ENCODE data around the gene SIGLEC10.
"Not testable (repeated sequence)": the region's sequence is repeated elsewhere in the genome, so short reads cannot be mapped to it uniquely, and the experiment has no call there.

Gene SIGLEC10

DNA sequence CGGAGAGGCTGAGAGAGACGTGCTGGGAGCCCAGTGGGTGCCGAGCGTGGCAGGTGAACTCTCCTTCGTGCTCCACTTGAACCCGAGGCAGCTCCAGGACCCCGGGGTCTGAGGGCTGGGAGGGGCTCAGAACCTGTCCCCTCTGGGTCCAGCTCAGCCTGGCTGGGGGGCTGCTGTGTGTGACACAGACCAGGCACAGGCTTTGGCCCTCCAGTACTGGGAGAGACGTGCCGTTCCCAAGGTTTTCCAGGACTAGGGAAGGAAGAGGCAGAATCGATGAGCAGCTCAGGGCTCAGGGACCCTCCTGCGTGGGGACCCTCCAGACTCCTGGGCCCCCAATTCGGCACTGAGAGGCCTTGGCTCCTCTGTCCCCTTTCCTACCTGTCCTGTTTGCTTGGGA is 2.3 kb downstream of the SIGLEC10 start:
- in situ Hi-C loops (cut with HindIII; ENCODE audit: low pct_ligation_motif_present, low sequenced_read_pairs), result no loop called here
- no peak for TF ChIP-seq CTCF (IDR thresholded peaks at IDR 0.05; ENCODE audit: low read depth, low read length, missing control alignments)
- H3K27me3 ChIP-seq (replicated peaks), result no peaks in the 10 kb centered on the region
- no peak overlapping the region for H3K4me3 ChIP-seq (ENCODE audit: low read depth, low read length)
- H3K27ac ChIP-seq, result no peak overlapping the region
- no peaks in the 10 kb centered on the region for H3K36me3 ChIP-seq (replicated peaks)
- no peak for DNase-seq

GRCh38 chr19:51410950-51411748 is 6.3 kb downstream of the SIGLEC10 start:
- in situ Hi-C loops (cut with HindIII; ENCODE audit: low pct_ligation_motif_present, low sequenced_read_pairs), result no loop called here

DNA sequence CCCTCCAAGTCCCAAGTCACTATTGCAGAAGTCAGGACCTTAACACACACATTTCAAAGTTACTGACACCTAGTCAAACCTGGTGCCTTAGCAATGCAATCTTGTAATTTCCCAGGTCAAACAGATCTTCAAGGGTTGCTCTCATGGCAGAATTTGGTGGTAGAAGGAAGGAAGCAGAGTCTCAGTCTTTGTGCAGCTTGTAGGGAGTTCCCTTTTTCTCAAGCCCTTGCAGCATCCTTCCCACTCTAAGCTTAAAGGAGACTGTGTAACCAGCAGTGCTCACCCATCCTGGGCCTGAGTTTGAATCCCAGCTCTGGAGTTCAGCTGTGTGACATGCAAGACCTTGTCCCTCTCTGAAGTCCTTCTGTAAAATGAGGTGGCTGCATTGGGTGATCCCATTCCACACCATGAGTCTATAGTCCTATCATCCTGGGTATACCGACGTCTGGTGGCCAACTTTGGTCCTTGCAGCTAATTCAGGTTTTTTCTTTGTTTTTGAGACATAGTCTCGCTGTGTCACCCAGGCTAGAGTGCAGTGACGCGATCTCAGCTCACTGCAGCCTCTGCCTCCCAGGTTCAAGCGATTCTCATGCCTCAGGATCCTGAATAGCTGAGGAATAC is 9.8 kb downstream of the SIGLEC10 start:
- H3K4me3 ChIP-seq (ENCODE audit: low read depth, low read length), result no peak overlapping the region
- in situ Hi-C loops (cut with HindIII; ENCODE audit: low pct_ligation_motif_present, low sequenced_read_pairs), result no loop called here
- H3K36me3 ChIP-seq (replicated peaks), result no peaks in the 10 kb centered on the region
- TF ChIP-seq CTCF (IDR thresholded peaks at IDR 0.05; ENCODE audit: low read depth, low read length, missing control alignments), result peak; percentile 33
- DNase-seq, result peak; percentile 23
- H3K27ac ChIP-seq, result no peak overlapping the region
- H3K27me3 ChIP-seq (replicated peaks), result no peaks in the 10 kb centered on the region

More at GRCh38 chr19:51410950-51411748, 6.3 kb downstream of the SIGLEC10 start:
- Histone ChIP-seq H3K36me3 (replicated peaks) (no peaks in the 10 kb centered on the region), H3K27ac (no peak overlapping the region), H3K27me3 (replicated peaks) (no peaks in the 10 kb centered on the region), H3K4me3 (ENCODE audit: low read depth, low read length) (no peak overlapping the region)
- no peak for DNase-seq
- TF ChIP-seq CTCF (IDR thresholded peaks at IDR 0.05; ENCODE audit: low read depth, low read length, missing control alignments), result no peak

DNA sequence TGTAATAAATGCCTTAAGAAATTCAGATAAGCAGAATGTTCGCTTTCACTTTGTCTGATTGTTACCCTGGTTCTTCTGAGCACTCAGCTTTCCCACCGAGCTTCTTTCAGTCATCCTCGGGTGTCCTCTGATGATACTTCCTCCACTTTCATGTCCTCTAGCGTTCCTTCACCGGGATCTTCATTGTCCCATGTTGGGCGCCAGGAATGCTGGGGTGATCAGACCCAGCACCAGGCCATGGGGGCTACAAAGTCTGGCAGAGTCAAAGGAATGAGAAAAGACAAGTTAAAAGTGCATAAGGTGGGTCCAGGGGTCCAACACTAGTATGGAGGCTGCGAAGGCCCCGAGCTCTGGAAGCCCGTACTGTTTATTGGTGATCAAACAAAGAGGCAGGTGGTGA is 15.3 kb downstream of the SIGLEC10 start:
- in situ Hi-C loops (cut with HindIII; ENCODE audit: low pct_ligation_motif_present, low sequenced_read_pairs), result no loop called here
- no peak overlapping the region for H3K4me3 ChIP-seq (ENCODE audit: low read depth, low read length)

GRCh38 chr19:51399936-51400335 is 17.5 kb downstream of the SIGLEC10 start:
- in situ Hi-C loops (cut with HindIII; ENCODE audit: low pct_ligation_motif_present, low sequenced_read_pairs); DNase-seq; H3K36me3 ChIP-seq (replicated peaks); H3K27me3 ChIP-seq (replicated peaks); H3K4me3 ChIP-seq (ENCODE audit: low read depth, low read length); H3K27ac ChIP-seq: not testable (repeated sequence)

More for the DNA sequence above, 15.3 kb downstream of the SIGLEC10 start:
- H3K27me3 ChIP-seq (replicated peaks), result no peaks in the 10 kb centered on the region
- TF ChIP-seq CTCF (IDR thresholded peaks at IDR 0.05; ENCODE audit: low read depth, low read length, missing control alignments), result no peak
- H3K27ac ChIP-seq, result no peak overlapping the region
- no peaks in the 10 kb centered on the region for H3K36me3 ChIP-seq (replicated peaks)
- no peak for DNase-seq

DNA sequence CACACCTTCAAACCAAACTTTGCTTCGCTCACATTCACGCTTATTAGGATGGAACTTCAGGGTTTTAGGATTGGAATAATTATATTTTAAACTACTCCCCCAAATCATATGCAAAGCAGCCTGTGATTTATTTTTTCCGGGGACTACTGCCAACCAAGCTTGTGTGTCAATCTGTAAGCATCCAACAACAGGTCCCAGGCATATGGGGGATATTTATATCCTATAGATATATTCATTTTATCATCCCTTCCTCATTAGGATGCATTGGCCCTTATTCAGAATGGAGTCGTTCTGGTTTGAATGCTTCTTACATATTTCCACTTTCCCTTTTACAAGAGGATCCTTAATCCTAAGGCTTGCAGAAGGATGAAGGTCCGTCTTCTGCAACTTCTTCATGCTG is 18.2 kb downstream of the SIGLEC10 start:
- no peaks in the 10 kb centered on the region for H3K27me3 ChIP-seq (replicated peaks)
- H3K4me3 ChIP-seq (ENCODE audit: low read depth, low read length), result no peak overlapping the region
- DNase-seq, result no peak
- H3K27ac ChIP-seq, result no peak overlapping the region
- no peak for TF ChIP-seq CTCF (IDR thresholded peaks at IDR 0.05; ENCODE audit: low read depth, low read length, missing control alignments)
- in situ Hi-C loops (cut with HindIII; ENCODE audit: low pct_ligation_motif_present, low sequenced_read_pairs), result no loop called here
- no peaks in the 10 kb centered on the region for H3K36me3 ChIP-seq (replicated peaks)

All from brain microvascular endothelial cell (primary cell).